Measurements from ENCODE around the gene ZBTB20. TPM values are rescaled to one million over a fixed set of nuclear protein-coding genes. Genes with fewer than 3 reads are reported as not detected.

Gene ZBTB20
- total and polyA plus RNA-seq, 12 donors = 2.8 to 167 (median 108) TPM

DNA sequence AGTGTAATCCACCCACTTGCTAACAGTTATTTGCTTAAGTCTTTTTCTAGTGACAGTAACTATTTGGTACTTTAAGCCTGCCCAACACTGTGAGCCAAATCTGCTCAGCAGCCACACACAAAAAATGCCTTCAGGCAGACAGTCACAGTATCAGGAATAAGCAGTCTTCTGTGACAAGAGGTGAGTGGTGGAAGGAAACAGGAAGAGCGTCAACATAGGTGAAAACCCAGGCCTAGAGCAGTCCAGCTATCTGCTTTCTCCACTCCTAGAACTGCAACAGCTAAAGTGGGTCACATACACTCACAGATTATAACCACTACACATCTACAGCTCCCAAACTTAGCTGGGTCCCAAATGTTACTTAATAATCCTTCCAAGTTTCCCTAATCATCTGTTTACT, 213.7 kb downstream of the ZBTB20 start:
- Histone ChIP-seq H3K27ac (no peak overlapping the region), H3K4me1 (replicated peaks in 1 of 2) (no peaks in the 10 kb centered on the region), H3K27me3 (no peaks in the 10 kb centered on the region), H3K9me3 (replicated peaks in 1 of 3) (no peaks in the 10 kb centered on the region), H3K36me3 (replicated peaks in 1 of 2) (no peaks in the 10 kb centered on the region), H3K4me3 (no peak overlapping the region)
- intact Hi-C loops (cut with DNase I) = no loop called here
- no peak for DNase-seq
- 96 to 100% (median 100%) methylated on average over 1 of the region's 1 CpG for WGBS, 4 donors
- no peak for TF ChIP-seq POLR2A (IDR thresholded peaks at IDR 0.05)
- TF ChIP-seq, protein P1, sequence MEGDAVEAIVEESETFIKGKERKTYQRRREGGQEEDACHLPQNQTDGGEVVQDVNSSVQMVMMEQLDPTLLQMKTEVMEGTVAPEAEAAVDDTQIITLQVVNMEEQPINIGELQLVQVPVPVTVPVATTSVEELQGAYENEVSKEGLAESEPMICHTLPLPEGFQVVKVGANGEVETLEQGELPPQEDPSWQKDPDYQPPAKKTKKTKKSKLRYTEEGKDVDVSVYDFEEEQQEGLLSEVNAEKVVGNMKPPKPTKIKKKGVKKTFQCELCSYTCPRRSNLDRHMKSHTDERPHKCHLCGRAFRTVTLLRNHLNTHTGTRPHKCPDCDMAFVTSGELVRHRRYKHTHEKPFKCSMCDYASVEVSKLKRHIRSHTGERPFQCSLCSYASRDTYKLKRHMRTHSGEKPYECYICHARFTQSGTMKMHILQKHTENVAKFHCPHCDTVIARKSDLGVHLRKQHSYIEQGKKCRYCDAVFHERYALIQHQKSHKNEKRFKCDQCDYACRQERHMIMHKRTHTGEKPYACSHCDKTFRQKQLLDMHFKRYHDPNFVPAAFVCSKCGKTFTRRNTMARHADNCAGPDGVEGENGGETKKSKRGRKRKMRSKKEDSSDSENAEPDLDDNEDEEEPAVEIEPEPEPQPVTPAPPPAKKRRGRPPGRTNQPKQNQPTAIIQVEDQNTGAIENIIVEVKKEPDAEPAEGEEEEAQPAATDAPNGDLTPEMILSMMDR (IDR thresholded peaks at IDR 0.05) = no peak

DNA sequence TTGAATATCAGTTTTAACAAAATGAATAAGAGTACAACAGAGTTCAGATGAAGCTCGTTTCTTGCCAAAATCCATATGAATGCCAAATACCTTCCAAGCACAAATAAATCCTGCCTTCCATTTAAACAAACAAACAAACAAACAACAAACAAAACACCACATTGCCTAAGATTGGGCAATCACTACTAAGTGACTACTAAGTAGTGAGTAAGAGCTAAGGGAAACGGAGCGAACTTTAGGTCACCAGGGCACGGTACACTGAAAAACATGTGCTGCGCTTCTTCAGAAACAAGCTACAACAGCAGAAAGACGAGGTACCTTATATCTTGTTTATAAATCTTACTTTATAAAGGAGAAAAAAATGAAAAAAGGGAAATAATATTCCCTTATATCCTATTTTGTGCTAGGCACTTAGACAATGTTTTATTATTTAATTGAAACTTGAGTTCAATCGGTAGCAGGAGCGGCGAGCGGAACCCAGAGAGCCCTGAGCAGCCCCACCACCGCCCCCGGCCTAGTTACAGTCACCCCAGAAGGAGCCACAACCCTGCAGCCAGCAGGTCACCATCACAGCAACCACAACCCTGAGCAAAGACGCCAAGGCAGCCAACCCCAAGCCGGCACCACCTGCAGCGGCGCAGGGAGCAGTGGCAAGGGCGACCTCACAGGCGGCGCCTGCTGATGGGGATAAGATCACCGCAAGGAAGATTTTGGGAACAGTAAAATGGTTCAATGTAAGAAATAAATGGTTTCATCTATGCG, 216.9 kb downstream of the ZBTB20 start:
- H3K4me3 ChIP-seq = no peak overlapping the region
- DNase-seq = no peak
- no peaks in the 10 kb centered on the region for H3K4me1 ChIP-seq (replicated peaks in 1 of 2)
- H3K27me3 ChIP-seq = no peaks in the 10 kb centered on the region
- no peaks in the 10 kb centered on the region for H3K36me3 ChIP-seq (replicated peaks in 1 of 2)
- H3K27ac ChIP-seq = no peak overlapping the region
- no peak for TF ChIP-seq POLR2A (IDR thresholded peaks at IDR 0.05)
- TF ChIP-seq, protein P1 (IDR thresholded peaks at IDR 0.05) = no peak
- no peaks in the 10 kb centered on the region for H3K9me3 ChIP-seq (replicated peaks in 1 of 3)
- 94 to 97% (median 95%) methylated on average over 21 of the region's 21 CpGs for WGBS, 4 donors
- intact Hi-C loops (cut with DNase I) = no loop called here

DNA sequence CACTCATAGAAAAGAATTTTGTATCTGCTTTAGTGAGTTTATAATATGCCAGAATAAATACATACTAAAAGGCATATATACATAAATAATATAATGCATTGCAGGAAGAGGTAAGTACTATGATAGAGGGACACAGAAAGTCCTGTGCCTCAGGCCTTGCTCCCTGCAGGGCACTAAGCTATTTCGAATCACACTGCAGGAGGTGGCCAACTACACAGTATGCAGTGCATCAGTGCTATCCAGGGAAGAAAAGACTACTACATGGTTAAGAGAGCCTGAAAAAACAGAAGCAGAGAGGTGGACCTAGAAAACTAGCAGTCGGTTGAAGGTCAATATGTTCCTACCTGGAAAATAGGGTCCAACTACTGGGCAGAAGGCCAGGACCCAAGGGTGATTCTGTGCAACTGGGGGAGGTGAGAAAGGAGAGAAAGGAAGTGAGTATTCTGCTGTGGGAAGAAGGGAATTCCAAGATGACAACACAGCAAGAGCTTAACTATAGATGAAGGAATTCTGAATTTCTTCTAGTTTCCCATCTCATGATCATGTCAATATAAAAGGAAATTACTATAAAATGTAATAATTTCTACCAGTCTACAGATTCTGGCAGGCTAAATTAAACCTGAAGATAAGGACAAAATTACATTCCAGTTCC, 218.0 kb downstream of the ZBTB20 start:
- intact Hi-C loops (cut with DNase I) = no loop called here
- Histone ChIP-seq H3K4me3 (no peak overlapping the region), H3K9me3 (replicated peaks in 1 of 3) (no peaks in the 10 kb centered on the region), H3K36me3 (replicated peaks in 1 of 2) (no peaks in the 10 kb centered on the region), H3K27me3 (no peaks in the 10 kb centered on the region), H3K4me1 (replicated peaks in 1 of 2) (no peaks in the 10 kb centered on the region), H3K27ac (no peak overlapping the region)
- TF ChIP-seq POLR2A (IDR thresholded peaks at IDR 0.05) = no peak
- TF ChIP-seq, protein P1 (IDR thresholded peaks at IDR 0.05) = no peak
- DNase-seq = no peak
- 85 to 95% (median 88%) methylated on average over 2 of the region's 2 CpGs for WGBS, 4 donors

DNA sequence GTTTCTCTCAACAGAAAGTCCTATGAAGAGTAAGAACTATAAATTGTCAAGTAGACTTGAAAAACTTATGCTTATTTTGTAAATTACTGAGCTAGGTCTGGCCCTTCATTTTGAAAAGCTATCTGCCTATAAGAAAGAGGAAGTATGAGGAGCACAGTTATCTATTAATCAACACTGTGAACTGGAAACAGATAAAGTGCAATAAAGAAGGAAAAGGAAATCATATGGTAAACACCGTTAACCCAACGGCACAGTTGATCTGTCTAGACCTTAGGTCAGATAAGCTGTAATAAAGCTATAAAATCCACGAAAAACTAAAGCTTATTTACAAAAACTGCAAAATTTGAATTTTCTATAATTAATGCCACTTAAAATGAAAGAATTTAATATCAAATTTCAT, 242.5 kb downstream of the ZBTB20 start:
- 69 to 79% (median 73%) methylated on average over 3 of the region's 3 CpGs for WGBS, 4 donors

More for the DNA sequence above, 242.5 kb downstream of the ZBTB20 start:
- H3K4me3 ChIP-seq = no peak overlapping the region
- intact Hi-C loops (cut with DNase I) = no loop called here
- H3K27ac ChIP-seq = no peak overlapping the region
- TF ChIP-seq, protein P1 (IDR thresholded peaks at IDR 0.05) = no peak
- TF ChIP-seq POLR2A (IDR thresholded peaks at IDR 0.05) = no peak
- no peaks in the 10 kb centered on the region for H3K36me3 ChIP-seq (replicated peaks in 1 of 2)
- DNase-seq = no peak
- no peaks in the 10 kb centered on the region for H3K27me3 ChIP-seq
- peaks cover 10 to 26% of the 10 kb centered on the region in 2 donors for H3K4me1 ChIP-seq (replicated peaks in 1 of 2)
- no peaks in the 10 kb centered on the region for H3K9me3 ChIP-seq (replicated peaks in 1 of 3)
